ENCODE results near the gene ADAMTS14.

Gene ADAMTS14

DNA sequence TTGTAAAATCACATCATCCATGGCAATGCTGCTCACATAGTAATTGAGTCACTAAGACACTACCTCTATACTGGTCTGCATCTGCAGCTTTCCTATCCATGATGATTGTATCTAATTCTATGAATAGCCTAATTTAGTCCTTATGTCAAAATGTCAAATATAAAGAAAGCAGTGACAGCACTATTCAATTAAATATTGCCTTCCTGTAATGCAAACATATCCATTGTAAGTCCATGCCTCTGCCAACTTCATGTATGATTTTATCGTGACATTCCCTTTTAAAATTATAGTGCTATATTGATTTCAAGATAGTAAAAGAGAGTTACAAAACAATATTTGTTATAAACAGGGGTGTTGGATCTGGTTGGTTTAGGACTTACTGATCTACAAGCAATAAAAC lies 138.7 kb downstream of the ADAMTS14 start:
- no peak for DNase-seq (ENCODE audit: insufficient read length, low spot score)
- FAIRE-seq: no peak
- TF ChIP-seq, protein P1, sequence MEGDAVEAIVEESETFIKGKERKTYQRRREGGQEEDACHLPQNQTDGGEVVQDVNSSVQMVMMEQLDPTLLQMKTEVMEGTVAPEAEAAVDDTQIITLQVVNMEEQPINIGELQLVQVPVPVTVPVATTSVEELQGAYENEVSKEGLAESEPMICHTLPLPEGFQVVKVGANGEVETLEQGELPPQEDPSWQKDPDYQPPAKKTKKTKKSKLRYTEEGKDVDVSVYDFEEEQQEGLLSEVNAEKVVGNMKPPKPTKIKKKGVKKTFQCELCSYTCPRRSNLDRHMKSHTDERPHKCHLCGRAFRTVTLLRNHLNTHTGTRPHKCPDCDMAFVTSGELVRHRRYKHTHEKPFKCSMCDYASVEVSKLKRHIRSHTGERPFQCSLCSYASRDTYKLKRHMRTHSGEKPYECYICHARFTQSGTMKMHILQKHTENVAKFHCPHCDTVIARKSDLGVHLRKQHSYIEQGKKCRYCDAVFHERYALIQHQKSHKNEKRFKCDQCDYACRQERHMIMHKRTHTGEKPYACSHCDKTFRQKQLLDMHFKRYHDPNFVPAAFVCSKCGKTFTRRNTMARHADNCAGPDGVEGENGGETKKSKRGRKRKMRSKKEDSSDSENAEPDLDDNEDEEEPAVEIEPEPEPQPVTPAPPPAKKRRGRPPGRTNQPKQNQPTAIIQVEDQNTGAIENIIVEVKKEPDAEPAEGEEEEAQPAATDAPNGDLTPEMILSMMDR (IDR thresholded peaks at IDR 0.05; ENCODE audit: insufficient read depth, missing control alignments): no peak

DNA sequence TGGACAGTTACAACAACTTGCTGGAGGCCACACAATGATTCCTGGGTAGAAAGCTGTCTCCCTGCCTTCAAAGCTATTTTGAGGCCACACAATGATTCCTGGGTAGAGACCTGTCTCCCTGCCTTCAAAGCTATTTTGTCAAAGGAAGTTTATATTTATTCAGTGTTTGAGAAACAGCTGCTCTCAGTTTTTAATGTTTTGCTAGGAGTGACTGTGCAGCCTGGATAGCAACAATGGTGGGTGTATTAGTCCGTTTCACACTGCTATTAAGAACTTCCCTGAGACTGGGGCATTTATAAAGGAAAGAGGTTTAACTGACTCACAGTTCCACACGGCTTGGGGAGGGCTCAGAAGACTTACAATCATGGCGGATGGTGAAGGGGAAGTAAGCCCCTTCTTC lies 139.6 kb downstream of the ADAMTS14 start:
- no peak for DNase-seq (ENCODE audit: insufficient read length, low spot score)
- FAIRE-seq: no peak
- TF ChIP-seq, protein P1 (IDR thresholded peaks at IDR 0.05; ENCODE audit: insufficient read depth, missing control alignments): no peak
